HG03280 (cell line): ENCODE data around the gene LYL1.

Source experiments
- ATAC-seq: cut with Tn5 transposase; IDR thresholded peaks from one replicate; pipeline ENCODE4 v1.9.1; 2021; ENCODE audit warnings: mild to moderate bottlenecking, moderate library complexity; ENCODE audit not compliant: unreplicated experiment

LYL1 gene

GRCh38 chr19:13060233-13060963 lies 42.3 kb downstream of the LYL1 start:
- ATAC-seq, result no peak

- ATAC-seq, result no peak
Measured at GRCh38 chr19:13058951-13059660, 43.6 kb downstream of the LYL1 start.

GRCh38 chr19:13057744-13058143 lies 44.9 kb downstream of the LYL1 start:
- ATAC-seq, result no peak

GRCh38 chr19:13057147-13057572 lies 45.5 kb downstream of the LYL1 start:
- no peak for ATAC-seq

- ATAC-seq, result no peak
Measured at GRCh38 chr19:13056052-13056660, 46.5 kb downstream of the LYL1 start.

- no peak for ATAC-seq
Measured at GRCh38 chr19:13055213-13056051, 47.2 kb downstream of the LYL1 start.

GRCh38 chr19:13054626-13055212 lies 47.9 kb downstream of the LYL1 start:
- ATAC-seq, result no peak

GRCh38 chr19:13053761-13054625 lies 48.7 kb downstream of the LYL1 start:
- no peak for ATAC-seq

GRCh38 chr19:13053238-13053637 lies 49.4 kb downstream of the LYL1 start:
- no peak for ATAC-seq

GRCh38 chr19:13052447-13053175 lies 50.0 kb downstream of the LYL1 start:
- no peak for ATAC-seq

GRCh38 chr19:13051557-13052165 lies 51.0 kb downstream of the LYL1 start:
- no peak for ATAC-seq

GRCh38 chr19:13050274-13050673 lies 52.4 kb downstream of the LYL1 start:
- no peak for ATAC-seq
